HepG2 (cell line): ENCODE data around the gene LAX1. TPM values are rescaled to one million over a fixed set of nuclear protein-coding genes. Genes with fewer than 3 reads are reported as not detected.

Source experiments
- DNMT1 ChIP-seq: sonication (generic); formaldehyde crosslinking; IDR thresholded peaks from 2 replicates; pipeline ENCODE4 v1.5.1; 2020; ENCODE audit warnings: mild to moderate bottlenecking, missing genetic modification reagents
- EED ChIP-seq: sonication (generic); formaldehyde crosslinking; IDR thresholded peaks from 2 replicates; pipeline ENCODE4 v1.5.0; 2020; ENCODE audit warnings: mild to moderate bottlenecking, missing genetic modification reagents
- ETV5 ChIP-seq: IDR thresholded peaks from 2 replicates; pipeline ENCODE4 v1.6.1; 2018; ENCODE audit warnings: missing biosample characterization, missing genetic modification reagents, inconsistent platforms, borderline replicate concordance
- FUBP1 ChIP-seq: sonication (generic); formaldehyde crosslinking; IDR thresholded peaks from 2 replicates; pipeline ENCODE4 v1.5.1; 2020; ENCODE audit warnings: missing genetic modification reagents, mild to moderate bottlenecking, borderline replicate concordance
- GLI4 ChIP-seq: sonication (generic); formaldehyde crosslinking; IDR thresholded peaks from 2 replicates; pipeline ENCODE4 v1.5.1; 2020; ENCODE audit warnings: missing genetic modification reagents, mild to moderate bottlenecking, moderate library complexity, borderline replicate concordance
- HBP1 ChIP-seq: IDR thresholded peaks from 2 replicates; pipeline ENCODE4 v1.6.1; 2016; ENCODE audit warnings: low read depth, control low read depth
- HMG20A ChIP-seq: IDR thresholded peaks from 2 replicates; pipeline ENCODE4 v1.6.1; 2016; ENCODE audit warnings: borderline replicate concordance
- NCOA1 ChIP-seq: sonication (generic); formaldehyde crosslinking; IDR thresholded peaks from 2 replicates; pipeline ENCODE4 v1.9.0; 2021; ENCODE audit warnings: missing genetic modification reagents
- SNAPC4 ChIP-seq: sonication (generic); formaldehyde crosslinking; IDR thresholded peaks from 2 replicates; pipeline ENCODE4 v1.4.0; 2020; ENCODE audit warnings: mild to moderate bottlenecking, missing genetic modification reagents
- ZGPAT ChIP-seq: IDR thresholded peaks from 2 replicates; pipeline ENCODE4 v1.6.1; 2016; ENCODE audit warnings: mild to moderate bottlenecking
- ZNF180 ChIP-seq: sonication (generic); formaldehyde crosslinking; IDR thresholded peaks from 2 replicates; pipeline ENCODE4 v1.4.0; 2020; ENCODE audit warnings: low read depth, missing genetic modification reagents, borderline replicate concordance
- ZNF24 ChIP-seq: fragments of 450-650 bp; IDR thresholded peaks from 2 replicates; pipeline ENCODE4 v1.6.1; 2017; ENCODE audit warnings: antibody characterized with exemption, mild to moderate bottlenecking
- polyA plus RNA-seq, 8 experiments: library from polyadenylated mRNA; depleted of rRNA in 3 of 8; stranded (reverse) in 7 of 8; unstranded in 1 of 8; fragments of >200 nt; fragmentation: Illumina TruSeq in 4 of 8; extraction: Trizol in 4 of 8; gene quantifications; 2 replicates each; pipeline versions ENCODE4 v1.2.1 to v1.2.3, GENCODE V29; 2011 to 2016; ENCODE audit warnings: low read depth in 4 of 8, missing spikeins in 1 of 8, mixed read lengths in 1 of 8; ENCODE audit not compliant: insufficient read depth in 1 of 8
- total RNA-seq, 5 experiments: library from RNA; depleted of rRNA; stranded (reverse); fragments of >200 nt; fragmentation: Illumina TruSeq; extraction: Trizol; gene quantifications; 2 replicates each; pipeline ENCODE4 v1.2.3, GENCODE V29; 2016; ENCODE audit warnings: low read depth in 1 of 5
- TF ChIP-seq, protein P1 (sequence below): sonication (generic); formaldehyde crosslinking; IDR thresholded peaks from 2 replicates; pipeline ENCODE4 v1.4.0; 2020; ENCODE audit warnings: missing genetic modification reagents, borderline replicate concordance
- TF ChIP-seq, protein P2 (sequence below): sonication (generic); formaldehyde crosslinking; IDR thresholded peaks from 2 replicates; pipeline ENCODE4 v1.4.0; 2020; ENCODE audit warnings: missing genetic modification reagents

Gene LAX1
- total and polyA plus RNA-seq, 2 of the 13 experiments (the other 11 are each of a cell fraction or from before 2014, with no cell fraction given), result not detected

GRCh38 chr1:203796236-203796605, 31.2 kb downstream of the LAX1 start (continued):
- TF ChIP-seq HBP1 (CRISPR knock-in tag), result no peak
- TF ChIP-seq ZNF180 (CRISPR knock-in tag), result no peak
- no peak for TF ChIP-seq GLI4
- no peak for TF ChIP-seq DNMT1 (CRISPR knock-in tag)
- TF ChIP-seq EED, result no peak
- TF ChIP-seq, protein P1, sequence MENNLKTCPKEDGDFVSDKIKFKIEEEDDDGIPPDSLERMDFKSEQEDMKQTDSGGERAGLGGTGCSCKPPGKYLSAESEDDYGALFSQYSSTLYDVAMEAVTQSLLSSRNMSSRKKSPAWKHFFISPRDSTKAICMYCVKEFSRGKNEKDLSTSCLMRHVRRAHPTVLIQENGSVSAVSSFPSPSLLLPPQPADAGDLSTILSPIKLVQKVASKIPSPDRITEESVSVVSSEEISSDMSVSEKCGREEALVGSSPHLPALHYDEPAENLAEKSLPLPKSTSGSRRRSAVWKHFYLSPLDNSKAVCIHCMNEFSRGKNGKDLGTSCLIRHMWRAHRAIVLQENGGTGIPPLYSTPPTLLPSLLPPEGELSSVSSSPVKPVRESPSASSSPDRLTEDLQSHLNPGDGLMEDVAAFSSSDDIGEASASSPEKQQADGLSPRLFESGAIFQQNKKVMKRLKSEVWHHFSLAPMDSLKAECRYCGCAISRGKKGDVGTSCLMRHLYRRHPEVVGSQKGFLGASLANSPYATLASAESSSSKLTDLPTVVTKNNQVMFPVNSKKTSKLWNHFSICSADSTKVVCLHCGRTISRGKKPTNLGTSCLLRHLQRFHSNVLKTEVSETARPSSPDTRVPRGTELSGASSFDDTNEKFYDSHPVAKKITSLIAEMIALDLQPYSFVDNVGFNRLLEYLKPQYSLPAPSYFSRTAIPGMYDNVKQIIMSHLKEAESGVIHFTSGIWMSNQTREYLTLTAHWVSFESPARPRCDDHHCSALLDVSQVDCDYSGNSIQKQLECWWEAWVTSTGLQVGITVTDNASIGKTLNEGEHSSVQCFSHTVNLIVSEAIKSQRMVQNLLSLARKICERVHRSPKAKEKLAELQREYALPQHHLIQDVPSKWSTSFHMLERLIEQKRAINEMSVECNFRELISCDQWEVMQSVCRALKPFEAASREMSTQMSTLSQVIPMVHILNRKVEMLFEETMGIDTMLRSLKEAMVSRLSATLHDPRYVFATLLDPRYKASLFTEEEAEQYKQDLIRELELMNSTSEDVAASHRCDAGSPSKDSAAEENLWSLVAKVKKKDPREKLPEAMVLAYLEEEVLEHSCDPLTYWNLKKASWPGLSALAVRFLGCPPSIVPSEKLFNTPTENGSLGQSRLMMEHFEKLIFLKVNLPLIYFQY (CRISPR knock-in tag), result no peak
- TF ChIP-seq ZNF24, result no peak
- TF ChIP-seq FUBP1 (CRISPR knock-in tag), result no peak
- TF ChIP-seq NCOA1 (CRISPR knock-in tag), result no peak
- TF ChIP-seq HMG20A, result no peak
- no peak for TF ChIP-seq SNAPC4
- TF ChIP-seq ETV5 (CRISPR knock-in tag), result 0 out of 2 replicates have a peak, but pooled peaks have one; percentile 20
- TF ChIP-seq, protein P2, sequence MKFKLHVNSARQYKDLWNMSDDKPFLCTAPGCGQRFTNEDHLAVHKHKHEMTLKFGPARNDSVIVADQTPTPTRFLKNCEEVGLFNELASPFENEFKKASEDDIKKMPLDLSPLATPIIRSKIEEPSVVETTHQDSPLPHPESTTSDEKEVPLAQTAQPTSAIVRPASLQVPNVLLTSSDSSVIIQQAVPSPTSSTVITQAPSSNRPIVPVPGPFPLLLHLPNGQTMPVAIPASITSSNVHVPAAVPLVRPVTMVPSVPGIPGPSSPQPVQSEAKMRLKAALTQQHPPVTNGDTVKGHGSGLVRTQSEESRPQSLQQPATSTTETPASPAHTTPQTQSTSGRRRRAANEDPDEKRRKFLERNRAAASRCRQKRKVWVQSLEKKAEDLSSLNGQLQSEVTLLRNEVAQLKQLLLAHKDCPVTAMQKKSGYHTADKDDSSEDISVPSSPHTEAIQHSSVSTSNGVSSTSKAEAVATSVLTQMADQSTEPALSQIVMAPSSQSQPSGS, result no peak
- no peak for TF ChIP-seq ZGPAT (CRISPR knock-in tag)
